Fibroblast of skin of abdomen (primary cell): ENCODE data around the gene ESRP2.
A peak's percentile ranks its signal among the peaks of the same experiment; 100 is the strongest.

Source experiments
- DNase-seq: peaks from one replicate; pipeline ENCODE4 v3.0.0-alpha.2; 2013

The ESRP2 gene

GRCh38 chr16:68216240-68216639 is 19.7 kb downstream of the ESRP2 start:
- DNase-seq = no peak

- DNase-seq = no peak
Observed at GRCh38 chr16:68215302-68215701, 20.6 kb downstream of the ESRP2 start.

- DNase-seq = no peak
Observed at GRCh38 chr16:68214726-68215125, 21.2 kb downstream of the ESRP2 start.

GRCh38 chr16:68206245-68206644 is 29.7 kb downstream of the ESRP2 start:
- no peak for DNase-seq

GRCh38 chr16:68202091-68202519 is 33.8 kb downstream of the ESRP2 start:
- no peak for DNase-seq

GRCh38 chr16:68200088-68200783 is 35.7 kb downstream of the ESRP2 start:
- DNase-seq = peak; percentile 33

GRCh38 chr16:68197250-68197649 is 38.7 kb downstream of the ESRP2 start:
- peak; percentile 18 for DNase-seq

- DNase-seq = no peak
Observed at GRCh38 chr16:68194251-68194650, 41.7 kb downstream of the ESRP2 start.

- peak; percentile 25 for DNase-seq
Observed at GRCh38 chr16:68190736-68191510, 45.0 kb downstream of the ESRP2 start.

- peak; percentile 12 for DNase-seq
Observed at GRCh38 chr16:68190081-68190480, 45.8 kb downstream of the ESRP2 start.

GRCh38 chr16:68188170-68188569 is 47.8 kb downstream of the ESRP2 start:
- DNase-seq = no peak

- DNase-seq = no peak
Observed at GRCh38 chr16:68187505-68187904, 48.4 kb downstream of the ESRP2 start.

GRCh38 chr16:68186877-68187276 is 49.0 kb downstream of the ESRP2 start:
- DNase-seq = no peak

GRCh38 chr16:68183046-68183445 is 52.9 kb downstream of the ESRP2 start:
- no peak for DNase-seq

- no peak for DNase-seq
Observed at GRCh38 chr16:68179855-68180254, 56.1 kb downstream of the ESRP2 start.

- DNase-seq = no peak
Observed at GRCh38 chr16:68179196-68179795, 56.6 kb downstream of the ESRP2 start.
